Fibroblast of the aortic adventitia (primary cell): ENCODE measurements around the gene EVPL. TPM values are rescaled to one million over a fixed set of nuclear protein-coding genes. Genes with fewer than 3 reads are reported as not detected.
A peak's percentile ranks its signal among the peaks of the same experiment; 100 is the strongest.

Experiments used
- DNase-seq: peaks from one replicate; pipeline ENCODE4 v3.0.0-alpha.2; 2010; ENCODE audit warnings: low read depth
- H3K4me3 ChIP-seq: 2 replicates; pipeline ENCODE4 v1.5.1; 2011; ENCODE audit warnings: low read depth, mild to moderate bottlenecking, control low read depth, low read length, moderate library complexity
- total RNA-seq: library from RNA; depleted of rRNA; stranded (reverse); fragments of >200 nt; gene quantifications from 2 replicates; pipeline ENCODE4 v1.2.3, GENCODE V29; 2012; ENCODE audit warnings: low replicate concordance
- TF ChIP-seq, protein P1 (sequence below): IDR thresholded peaks from 2 replicates; pipeline ENCODE4 v1.5.1; 2011; ENCODE audit warnings: mild to moderate bottlenecking, low read length, control low read depth, inconsistent platforms; ENCODE audit not compliant: insufficient read depth

EVPL gene
- total RNA-seq, 1 donor: not detected

GRCh38 chr17:75983501-75984181 is 43.5 kb downstream of the EVPL start:
- H3K4me3 ChIP-seq: no peak overlapping the region
- TF ChIP-seq, protein P1, sequence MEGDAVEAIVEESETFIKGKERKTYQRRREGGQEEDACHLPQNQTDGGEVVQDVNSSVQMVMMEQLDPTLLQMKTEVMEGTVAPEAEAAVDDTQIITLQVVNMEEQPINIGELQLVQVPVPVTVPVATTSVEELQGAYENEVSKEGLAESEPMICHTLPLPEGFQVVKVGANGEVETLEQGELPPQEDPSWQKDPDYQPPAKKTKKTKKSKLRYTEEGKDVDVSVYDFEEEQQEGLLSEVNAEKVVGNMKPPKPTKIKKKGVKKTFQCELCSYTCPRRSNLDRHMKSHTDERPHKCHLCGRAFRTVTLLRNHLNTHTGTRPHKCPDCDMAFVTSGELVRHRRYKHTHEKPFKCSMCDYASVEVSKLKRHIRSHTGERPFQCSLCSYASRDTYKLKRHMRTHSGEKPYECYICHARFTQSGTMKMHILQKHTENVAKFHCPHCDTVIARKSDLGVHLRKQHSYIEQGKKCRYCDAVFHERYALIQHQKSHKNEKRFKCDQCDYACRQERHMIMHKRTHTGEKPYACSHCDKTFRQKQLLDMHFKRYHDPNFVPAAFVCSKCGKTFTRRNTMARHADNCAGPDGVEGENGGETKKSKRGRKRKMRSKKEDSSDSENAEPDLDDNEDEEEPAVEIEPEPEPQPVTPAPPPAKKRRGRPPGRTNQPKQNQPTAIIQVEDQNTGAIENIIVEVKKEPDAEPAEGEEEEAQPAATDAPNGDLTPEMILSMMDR: no peak
- DNase-seq: peak; percentile 47

- TF ChIP-seq, protein P1: no peak
- H3K4me3 ChIP-seq: no peak overlapping the region
- peak; percentile 46 for DNase-seq
These were observed 46.0 kb downstream of the EVPL start for GRCh38 chr17:75981019-75981615.

DNA sequence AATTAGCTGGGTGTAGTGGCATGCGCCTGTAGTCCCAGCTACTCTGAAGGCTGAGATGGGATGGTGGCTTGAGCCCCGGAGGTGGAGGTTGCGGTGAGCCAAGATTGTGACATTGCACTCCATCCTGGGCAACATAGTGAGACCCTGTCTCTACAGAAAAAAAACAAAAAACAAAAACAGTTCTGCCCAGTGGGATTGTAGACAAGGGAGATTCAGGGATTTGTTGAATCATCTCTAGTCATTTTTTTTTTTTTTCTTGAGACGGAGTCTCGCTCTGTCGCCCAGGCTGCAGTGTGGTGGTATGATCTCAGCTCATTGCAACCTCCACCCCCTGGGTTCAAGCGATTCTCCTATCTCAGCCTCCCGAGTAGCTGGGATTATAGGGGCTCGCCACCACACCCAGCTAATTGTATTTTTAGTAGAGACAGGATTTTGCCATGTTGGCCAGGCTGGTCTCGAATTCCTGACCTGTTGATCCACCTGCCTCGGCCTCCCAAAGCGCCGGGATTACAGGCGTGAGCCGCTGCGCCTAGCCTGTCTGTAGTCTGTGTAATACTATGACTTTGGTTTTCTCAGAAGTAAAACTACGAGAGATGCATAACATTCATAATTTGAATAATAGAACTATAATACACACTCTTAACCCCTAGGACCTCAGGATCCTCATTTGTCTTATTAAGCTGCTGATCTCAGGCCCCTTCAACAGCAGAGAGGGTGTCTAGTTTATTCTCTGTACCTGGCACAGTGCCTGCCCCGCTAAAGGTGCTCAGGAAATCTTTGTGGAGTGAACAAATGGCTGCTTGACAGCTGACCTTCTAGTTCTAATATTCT is 46.7 kb downstream of the EVPL start:
- TF ChIP-seq, protein P1: no peak
- DNase-seq: no peak

GRCh38 chr17:75979705-75980187 is 47.4 kb downstream of the EVPL start:
- peak; percentile 89 for DNase-seq
- TF ChIP-seq, protein P1: no peak
- H3K4me3 ChIP-seq: peak overlapping the region; percentile 93

More for the DNA sequence above, 46.7 kb downstream of the EVPL start:
- peak overlapping the region; percentile 93 for H3K4me3 ChIP-seq

DNA sequence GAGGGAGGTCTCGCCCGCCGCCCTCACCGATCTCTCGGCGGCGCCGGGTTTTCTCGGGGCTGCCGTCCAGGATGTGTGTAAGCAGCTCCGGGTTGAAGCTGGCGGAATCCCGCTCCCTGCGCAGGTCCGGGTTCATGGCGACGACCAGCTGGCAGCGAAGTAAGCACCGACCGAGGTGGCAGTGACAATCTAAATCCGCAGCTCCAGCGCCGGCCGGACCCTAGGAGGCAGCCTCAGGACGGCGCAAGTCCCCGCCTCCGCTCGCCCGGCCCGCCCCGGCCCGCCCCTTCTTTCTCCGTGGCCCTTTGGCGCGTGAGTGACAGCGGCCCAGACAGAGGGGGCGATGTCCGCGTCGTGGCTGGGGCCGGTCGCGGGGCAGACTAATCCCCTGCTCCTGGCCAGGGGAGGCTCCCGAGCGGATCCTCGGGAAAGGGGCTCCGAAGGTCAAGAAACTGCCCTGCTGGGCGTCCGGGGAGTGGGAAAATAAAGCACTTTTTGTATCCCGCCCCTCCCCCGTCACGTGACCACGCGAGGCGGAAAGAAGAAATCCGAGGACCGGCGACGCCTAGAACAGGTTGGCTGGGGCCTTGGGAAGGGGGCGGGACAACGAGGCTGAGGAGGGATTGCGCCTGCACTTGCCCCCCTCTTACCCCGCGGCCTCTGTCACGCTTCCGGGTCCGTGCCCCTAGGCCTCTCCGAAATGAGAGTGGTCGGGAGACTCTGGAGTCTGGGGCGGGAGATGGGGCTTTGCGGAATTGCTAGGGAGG is 48.0 kb downstream of the EVPL start, which contains the start of the genes ACOX1 and TEN1:
TSS of gene ACOX1 (minus strand) at position 229 of the 767 bp plus-strand sequence. CDS start at position 136, 93 bp downstream.
TSS of gene TEN1 (plus strand) at position 303 of the 767 bp plus-strand sequence. CDS start 6,953 bp downstream, outside the sequence.
- DNase-seq: peak; percentile 96
- TF ChIP-seq, protein P1: peak; percentile 18
- peak within 1 kb of the TSS; percentile 93 for H3K4me3 ChIP-seq
